Dermis blood vessel endothelial cell (primary cell): Measurements from ENCODE around the gene ODF2. TPM values are rescaled to one million over a fixed set of nuclear protein-coding genes. Genes with fewer than 3 reads are reported as not detected.
"Not testable (repeated sequence)": the region's sequence is repeated elsewhere in the genome, so short reads cannot be mapped to it uniquely, and the experiment has no call there.

Source experiments
- DNase-seq: peaks from one replicate; pipeline ENCODE4 v3.0.0; 2010
- total RNA-seq: library from RNA; depleted of rRNA; stranded (reverse); fragments of >200 nt; gene quantifications from 2 replicates; pipeline ENCODE4 v1.2.3, GENCODE V29; 2014

ODF2 gene
- total RNA-seq, 1 donor from 2014 or later: 44.2 TPM

GRCh38 chr9:128424268-128424780, 31.5 kb upstream of the ODF2 start:
- no peak for DNase-seq

- peak; percentile 80 for DNase-seq
Observed at GRCh38 chr9:128428644-128429512, 26.9 kb upstream of the ODF2 start.

GRCh38 chr9:128429513-128430086, 26.2 kb upstream of the ODF2 start:
- no peak for DNase-seq

- no peak for DNase-seq
Observed at GRCh38 chr9:128431207-128431606, 24.6 kb upstream of the ODF2 start.

- no peak for DNase-seq
Observed at GRCh38 chr9:128434340-128434739, 21.5 kb upstream of the ODF2 start.

GRCh38 chr9:128435611-128436010, 20.2 kb upstream of the ODF2 start:
- no peak for DNase-seq

GRCh38 chr9:128438343-128439109, 17.3 kb upstream of the ODF2 start:
- DNase-seq: peak; percentile 92

- DNase-seq: no peak
Observed at GRCh38 chr9:128439273-128439672, 16.5 kb upstream of the ODF2 start.

- DNase-seq: peak; percentile 14
Observed at GRCh38 chr9:128442150-128442549, 13.7 kb upstream of the ODF2 start.

- not testable (repeated sequence) for DNase-seq
Observed at GRCh38 chr9:128446505-128446904, 9.3 kb upstream of the ODF2 start.

GRCh38 chr9:128448746-128449145, 7.1 kb upstream of the ODF2 start:
- DNase-seq: no peak

- no peak for DNase-seq
Observed at GRCh38 chr9:128454991-128455390, 815 bp upstream of the ODF2 start.

GRCh38 chr9:128456613-128457061, 831 bp downstream of the ODF2 start:
- peak; percentile 71 for DNase-seq

- no peak for DNase-seq
Observed at GRCh38 chr9:128457207-128457606, 1.4 kb downstream of the ODF2 start.

- no peak for DNase-seq
Observed at GRCh38 chr9:128459011-128459410, 3.2 kb downstream of the ODF2 start.

GRCh38 chr9:128469070-128469469, 13.3 kb downstream of the ODF2 start:
- no peak for DNase-seq

GRCh38 chr9:128470560-128470959, 14.8 kb downstream of the ODF2 start:
- DNase-seq: no peak

GRCh38 chr9:128473104-128473503, 17.3 kb downstream of the ODF2 start:
- no peak for DNase-seq

- no peak for DNase-seq
Observed at GRCh38 chr9:128475867-128476266, 20.1 kb downstream of the ODF2 start.

- DNase-seq: no peak
Observed at GRCh38 chr9:128479262-128479661, 23.5 kb downstream of the ODF2 start.

- DNase-seq: no peak
Observed at GRCh38 chr9:128481561-128481960, 25.8 kb downstream of the ODF2 start.

GRCh38 chr9:128482186-128482585, 26.4 kb downstream of the ODF2 start:
- no peak for DNase-seq
